K562 (cell line): ENCODE data around the gene COQ6. TPM values are rescaled to one million over a fixed set of nuclear protein-coding genes. Genes with fewer than 3 reads are reported as not detected.
A peak's percentile ranks its signal among the peaks of the same experiment; 100 is the strongest.

ENCODE experiments used
- CEBPZ ChIP-seq: fragments of 150-350 bp; IDR thresholded peaks from 2 replicates; pipeline ENCODE4 v1.6.1; 2014; ENCODE audit warnings: low read depth, mild to moderate bottlenecking, low read length, borderline replicate concordance
- KDM5B ChIP-seq: fragments of 200-600 bp; sonication (generic); IDR thresholded peaks from 2 replicates; pipeline ENCODE4 v1.6.1; 2012; ENCODE audit warnings: low read depth, mild to moderate bottlenecking, moderate library complexity, low read length, control low read depth, inconsistent platforms; ENCODE audit not compliant: insufficient replicate concordance
- NCOR1 ChIP-seq: fragments of 450-650 bp; IDR thresholded peaks from 2 replicates; pipeline ENCODE4 v1.6.1; 2016; ENCODE audit warnings: mild to moderate bottlenecking, moderate library complexity
- POLR2B ChIP-seq: fragments of 450-650 bp; IDR thresholded peaks from 2 replicates; pipeline ENCODE4 v1.6.1; 2018; ENCODE audit warnings: low read depth; ENCODE audit not compliant: partially characterized antibody
- SRF ChIP-seq, 2 experiments: fragments of 250-450, 450-650 bp in 1 of 2; sonication (Bioruptor Pico) in 1 of 2; sonication (generic) in 1 of 2; formaldehyde crosslinking; IDR thresholded peaks; 2 replicates each; pipeline versions ENCODE4 v1.5.0 to v1.5.1; 2020 to 2022; ENCODE audit warnings: mild to moderate bottlenecking in 1 of 2, missing genetic modification reagents in 1 of 2
- THAP12 ChIP-seq: fragments of 250-450 bp; sonication (Bioruptor Pico); IDR thresholded peaks from 2 replicates; pipeline ENCODE4 v1.9.0; 2021; ENCODE audit warnings: mild to moderate bottlenecking, inconsistent platforms
- polyA plus RNA-seq, 8 experiments: library from polyadenylated mRNA; depleted of rRNA in 4 of 8; stranded (reverse) in 5 of 8; unstranded in 3 of 8; fragments of >200 nt; fragmentation: Nextera tagmentation in 2 of 8; fragmentation: Illumina TruSeq in 1 of 8; extraction: Ambion mirVana in 2 of 8; extraction: Trizol in 1 of 8; gene quantifications; 2 replicates each; pipeline versions ENCODE4 v1.2.1 to v1.2.3, GENCODE V29; 2011 to 2014; ENCODE audit warnings: inconsistent platforms in 1 of 8, missing spikeins in 1 of 8
- total RNA-seq, 7 experiments: library from RNA; depleted of rRNA in 6 of 7; stranded (reverse); fragments of >200 nt in 6 of 7; fragmentation: Illumina TruSeq in 2 of 7; extraction: Trizol in 2 of 7; gene quantifications; 2 replicates each; pipeline versions ENCODE4 v1.2.1 to v1.2.3, GENCODE V29; 2011 to 2021; ENCODE audit warnings: low replicate concordance in 1 of 7
- TF ChIP-seq, protein P1 (sequence below): fragments of 450-650 bp; IDR thresholded peaks from 2 replicates; pipeline ENCODE4 v1.6.1; 2016; ENCODE audit warnings: mild to moderate bottlenecking, moderate library complexity

COQ6 gene
- total and polyA plus RNA-seq, 9 of the 15 experiments (the other 6 are each of a cell fraction or from before 2014, with no cell fraction given): 4.3 to 29.0 (median 11.7) TPM

GRCh38 chr14:73949752-73950734 lies at the start of gene COQ6, which contains the start of gene FAM161B (continued):
- TF ChIP-seq, protein P1, sequence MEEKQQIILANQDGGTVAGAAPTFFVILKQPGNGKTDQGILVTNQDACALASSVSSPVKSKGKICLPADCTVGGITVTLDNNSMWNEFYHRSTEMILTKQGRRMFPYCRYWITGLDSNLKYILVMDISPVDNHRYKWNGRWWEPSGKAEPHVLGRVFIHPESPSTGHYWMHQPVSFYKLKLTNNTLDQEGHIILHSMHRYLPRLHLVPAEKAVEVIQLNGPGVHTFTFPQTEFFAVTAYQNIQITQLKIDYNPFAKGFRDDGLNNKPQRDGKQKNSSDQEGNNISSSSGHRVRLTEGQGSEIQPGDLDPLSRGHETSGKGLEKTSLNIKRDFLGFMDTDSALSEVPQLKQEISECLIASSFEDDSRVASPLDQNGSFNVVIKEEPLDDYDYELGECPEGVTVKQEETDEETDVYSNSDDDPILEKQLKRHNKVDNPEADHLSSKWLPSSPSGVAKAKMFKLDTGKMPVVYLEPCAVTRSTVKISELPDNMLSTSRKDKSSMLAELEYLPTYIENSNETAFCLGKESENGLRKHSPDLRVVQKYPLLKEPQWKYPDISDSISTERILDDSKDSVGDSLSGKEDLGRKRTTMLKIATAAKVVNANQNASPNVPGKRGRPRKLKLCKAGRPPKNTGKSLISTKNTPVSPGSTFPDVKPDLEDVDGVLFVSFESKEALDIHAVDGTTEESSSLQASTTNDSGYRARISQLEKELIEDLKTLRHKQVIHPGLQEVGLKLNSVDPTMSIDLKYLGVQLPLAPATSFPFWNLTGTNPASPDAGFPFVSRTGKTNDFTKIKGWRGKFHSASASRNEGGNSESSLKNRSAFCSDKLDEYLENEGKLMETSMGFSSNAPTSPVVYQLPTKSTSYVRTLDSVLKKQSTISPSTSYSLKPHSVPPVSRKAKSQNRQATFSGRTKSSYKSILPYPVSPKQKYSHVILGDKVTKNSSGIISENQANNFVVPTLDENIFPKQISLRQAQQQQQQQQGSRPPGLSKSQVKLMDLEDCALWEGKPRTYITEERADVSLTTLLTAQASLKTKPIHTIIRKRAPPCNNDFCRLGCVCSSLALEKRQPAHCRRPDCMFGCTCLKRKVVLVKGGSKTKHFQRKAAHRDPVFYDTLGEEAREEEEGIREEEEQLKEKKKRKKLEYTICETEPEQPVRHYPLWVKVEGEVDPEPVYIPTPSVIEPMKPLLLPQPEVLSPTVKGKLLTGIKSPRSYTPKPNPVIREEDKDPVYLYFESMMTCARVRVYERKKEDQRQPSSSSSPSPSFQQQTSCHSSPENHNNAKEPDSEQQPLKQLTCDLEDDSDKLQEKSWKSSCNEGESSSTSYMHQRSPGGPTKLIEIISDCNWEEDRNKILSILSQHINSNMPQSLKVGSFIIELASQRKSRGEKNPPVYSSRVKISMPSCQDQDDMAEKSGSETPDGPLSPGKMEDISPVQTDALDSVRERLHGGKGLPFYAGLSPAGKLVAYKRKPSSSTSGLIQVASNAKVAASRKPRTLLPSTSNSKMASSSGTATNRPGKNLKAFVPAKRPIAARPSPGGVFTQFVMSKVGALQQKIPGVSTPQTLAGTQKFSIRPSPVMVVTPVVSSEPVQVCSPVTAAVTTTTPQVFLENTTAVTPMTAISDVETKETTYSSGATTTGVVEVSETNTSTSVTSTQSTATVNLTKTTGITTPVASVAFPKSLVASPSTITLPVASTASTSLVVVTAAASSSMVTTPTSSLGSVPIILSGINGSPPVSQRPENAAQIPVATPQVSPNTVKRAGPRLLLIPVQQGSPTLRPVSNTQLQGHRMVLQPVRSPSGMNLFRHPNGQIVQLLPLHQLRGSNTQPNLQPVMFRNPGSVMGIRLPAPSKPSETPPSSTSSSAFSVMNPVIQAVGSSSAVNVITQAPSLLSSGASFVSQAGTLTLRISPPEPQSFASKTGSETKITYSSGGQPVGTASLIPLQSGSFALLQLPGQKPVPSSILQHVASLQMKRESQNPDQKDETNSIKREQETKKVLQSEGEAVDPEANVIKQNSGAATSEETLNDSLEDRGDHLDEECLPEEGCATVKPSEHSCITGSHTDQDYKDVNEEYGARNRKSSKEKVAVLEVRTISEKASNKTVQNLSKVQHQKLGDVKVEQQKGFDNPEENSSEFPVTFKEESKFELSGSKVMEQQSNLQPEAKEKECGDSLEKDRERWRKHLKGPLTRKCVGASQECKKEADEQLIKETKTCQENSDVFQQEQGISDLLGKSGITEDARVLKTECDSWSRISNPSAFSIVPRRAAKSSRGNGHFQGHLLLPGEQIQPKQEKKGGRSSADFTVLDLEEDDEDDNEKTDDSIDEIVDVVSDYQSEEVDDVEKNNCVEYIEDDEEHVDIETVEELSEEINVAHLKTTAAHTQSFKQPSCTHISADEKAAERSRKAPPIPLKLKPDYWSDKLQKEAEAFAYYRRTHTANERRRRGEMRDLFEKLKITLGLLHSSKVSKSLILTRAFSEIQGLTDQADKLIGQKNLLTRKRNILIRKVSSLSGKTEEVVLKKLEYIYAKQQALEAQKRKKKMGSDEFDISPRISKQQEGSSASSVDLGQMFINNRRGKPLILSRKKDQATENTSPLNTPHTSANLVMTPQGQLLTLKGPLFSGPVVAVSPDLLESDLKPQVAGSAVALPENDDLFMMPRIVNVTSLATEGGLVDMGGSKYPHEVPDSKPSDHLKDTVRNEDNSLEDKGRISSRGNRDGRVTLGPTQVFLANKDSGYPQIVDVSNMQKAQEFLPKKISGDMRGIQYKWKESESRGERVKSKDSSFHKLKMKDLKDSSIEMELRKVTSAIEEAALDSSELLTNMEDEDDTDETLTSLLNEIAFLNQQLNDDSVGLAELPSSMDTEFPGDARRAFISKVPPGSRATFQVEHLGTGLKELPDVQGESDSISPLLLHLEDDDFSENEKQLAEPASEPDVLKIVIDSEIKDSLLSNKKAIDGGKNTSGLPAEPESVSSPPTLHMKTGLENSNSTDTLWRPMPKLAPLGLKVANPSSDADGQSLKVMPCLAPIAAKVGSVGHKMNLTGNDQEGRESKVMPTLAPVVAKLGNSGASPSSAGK: peak; percentile 68
- peak; percentile 92 for TF ChIP-seq KDM5B
- no peak for TF ChIP-seq SRF (CRISPR knock-in tag; IDR thresholded peaks at IDR 0.05)
- TF ChIP-seq THAP12 (CRISPR knock-in tag): 0 out of 2 replicates have a peak, but pooled peaks have one; percentile 66
- TF ChIP-seq POLR2B: peak; percentile 82
- TF ChIP-seq NCOR1: 0 out of 2 replicates have a peak, but pooled peaks have one; percentile 4
- no peak for TF ChIP-seq CEBPZ
